HEK293 (cell line): ENCODE measurements around the gene KLHL40.

Experiments used
- CTCF ChIA-PET: fragments of 350-600 bp; formaldehyde crosslinking; extraction: SDS; loops from one replicate; lab custom pipeline; 2021; ENCODE audit warnings: antibody characterized with exemption; lab: Yijun Ruan, JAX
- POLR2A ChIA-PET: fragments of 300-600 bp; formaldehyde crosslinking; extraction: SDS; loops from one replicate; lab custom pipeline; 2020; ENCODE audit warnings: antibody characterized with exemption, inconsistent platforms; lab: Yijun Ruan, JAX
- H3K27ac ChIP-seq: fragments of 200-500 bp; sonication (Bioruptor generic); 2 replicates; pipeline ENCODE4 v1.5.1; 2014; ENCODE audit warnings: low read depth, low read length, control low read depth, inconsistent platforms; ENCODE audit errors: extremely low read depth
- H3K36me3 ChIP-seq, 2 experiments: fragments of 200-500 bp in 1 of 2; sonication (Bioruptor generic) in 1 of 2; 1 replicate in 1 of 2; 2 replicates in 1 of 2; pipeline ENCODE4 v1.5.1; 2014 to 2017; ENCODE audit warnings: inconsistent platforms in 2 of 2, low read length in 2 of 2; ENCODE audit not compliant: control insufficient read depth in 2 of 2, insufficient read depth in 1 of 2
- H3K4me1 ChIP-seq: fragments of 200-500 bp; sonication (Bioruptor generic); 2 replicates; pipeline ENCODE4 v1.5.1; 2014; ENCODE audit warnings: mild to moderate bottlenecking, low read length, inconsistent platforms; ENCODE audit not compliant: control insufficient read depth, insufficient read depth
- H3K4me3 ChIP-seq: 2 replicates; pipeline ENCODE4 v1.5.1; 2011; ENCODE audit warnings: low read depth, mild to moderate bottlenecking, control low read depth, low read length, moderate library complexity
- H3K9me3 ChIP-seq: fragments of 200-500 bp; sonication (Bioruptor generic); 2 replicates; pipeline ENCODE4 v1.5.1; 2014; ENCODE audit warnings: low read depth, low read length, inconsistent platforms; ENCODE audit not compliant: control insufficient read depth, insufficient read depth
- EGR2 ChIP-seq: fragments of 450-650 bp; formaldehyde crosslinking; IDR thresholded peaks from 2 replicates; pipeline ENCODE4 v1.5.1; 2016; ENCODE audit warnings: low read depth, missing biosample characterization, missing genetic modification characterization
- KLF10 ChIP-seq: fragments of 450-650 bp; IDR thresholded peaks from 2 replicates; pipeline ENCODE4 v1.5.1; 2018; ENCODE audit warnings: missing biosample characterization, mild to moderate bottlenecking, missing genetic modification characterization
- KLF8 ChIP-seq: fragments of 450-650 bp; formaldehyde crosslinking; IDR thresholded peaks from 2 replicates; pipeline ENCODE4 v1.5.1; 2016; ENCODE audit warnings: missing biosample characterization, missing genetic modification characterization
- MEIS1 ChIP-seq: sonication (generic); formaldehyde crosslinking; IDR thresholded peaks from 2 replicates; pipeline ENCODE4 v1.8.1; 2022; ENCODE audit warnings: missing genetic modification reagents, mild to moderate bottlenecking, borderline replicate concordance
- OSR2 ChIP-seq: fragments of 450-650 bp; formaldehyde crosslinking; IDR thresholded peaks from 2 replicates; pipeline ENCODE4 v1.5.1; 2016; ENCODE audit warnings: missing biosample characterization, missing genetic modification characterization
- PRDM1 ChIP-seq: fragments of 450-650 bp; formaldehyde crosslinking; IDR thresholded peaks from 2 replicates; pipeline ENCODE4; 2016; ENCODE audit warnings: missing biosample characterization, missing genetic modification characterization
- ZBTB1 ChIP-seq: fragments of 450-650 bp; formaldehyde crosslinking; IDR thresholded peaks from 2 replicates; pipeline ENCODE4 v1.5.1; 2016; ENCODE audit warnings: missing biosample characterization, missing genetic modification characterization
- ZBTB7A ChIP-seq: fragments of 450-650 bp; formaldehyde crosslinking; IDR thresholded peaks from 2 replicates; pipeline ENCODE4 v1.5.1; 2016; ENCODE audit warnings: low read depth, missing biosample characterization, missing genetic modification characterization
- ZFP41 ChIP-seq: fragments of 450-650 bp; formaldehyde crosslinking; IDR thresholded peaks from 2 replicates; pipeline ENCODE4 v1.5.1; 2016; ENCODE audit warnings: missing biosample characterization, missing genetic modification characterization, borderline replicate concordance
- ZNF121 ChIP-seq: fragments of 450-650 bp; formaldehyde crosslinking; IDR thresholded peaks from 2 replicates; pipeline ENCODE4 v1.5.1; 2016; ENCODE audit warnings: missing biosample characterization, missing genetic modification characterization
- ZNF16 ChIP-seq: fragments of 450-650 bp; formaldehyde crosslinking; IDR thresholded peaks from 2 replicates; pipeline ENCODE4 v1.5.1; 2016; ENCODE audit warnings: low read depth, missing biosample characterization, missing genetic modification characterization
- ZNF23 ChIP-seq: fragments of 450-650 bp; formaldehyde crosslinking; IDR thresholded peaks from 2 replicates; pipeline ENCODE4 v1.5.1; 2016; ENCODE audit warnings: missing biosample characterization, missing genetic modification characterization, borderline replicate concordance
- ZNF24 ChIP-seq: fragments of 450-650 bp; formaldehyde crosslinking; IDR thresholded peaks from 2 replicates; pipeline ENCODE4 v1.5.1; 2016; ENCODE audit warnings: missing biosample characterization, missing genetic modification characterization
- ZNF394 ChIP-seq: fragments of 450-650 bp; formaldehyde crosslinking; IDR thresholded peaks from 2 replicates; pipeline ENCODE4 v1.5.1; 2016; ENCODE audit warnings: missing biosample characterization, missing genetic modification characterization, mild to moderate bottlenecking, moderate library complexity, borderline replicate concordance
- ZNF501 ChIP-seq: fragments of 450-650 bp; formaldehyde crosslinking; IDR thresholded peaks from 2 replicates; pipeline ENCODE4 v1.5.1; 2016; ENCODE audit warnings: missing biosample characterization, missing genetic modification characterization
- ZNF610 ChIP-seq: fragments of 450-650 bp; formaldehyde crosslinking; IDR thresholded peaks from 2 replicates; pipeline ENCODE4 v1.5.1; 2016; ENCODE audit warnings: missing biosample characterization, missing genetic modification characterization, borderline replicate concordance
- ZNF658 ChIP-seq: fragments of 450-650 bp; formaldehyde crosslinking; IDR thresholded peaks from 2 replicates; pipeline ENCODE4; 2016; ENCODE audit warnings: missing biosample characterization, missing genetic modification characterization
- ZNF664 ChIP-seq: fragments of 450-650 bp; formaldehyde crosslinking; IDR thresholded peaks from 2 replicates; pipeline ENCODE4 v1.5.1; 2016; ENCODE audit warnings: missing biosample characterization, missing genetic modification characterization
- ZNF701 ChIP-seq: fragments of 450-650 bp; formaldehyde crosslinking; IDR thresholded peaks from 2 replicates; pipeline ENCODE4 v1.5.1; 2016; ENCODE audit warnings: missing biosample characterization, missing genetic modification characterization
- ZNF747 ChIP-seq: fragments of 450-650 bp; formaldehyde crosslinking; IDR thresholded peaks from 2 replicates; pipeline ENCODE4 v1.5.1; 2016; ENCODE audit warnings: missing biosample characterization, missing genetic modification characterization
- ZNF843 ChIP-seq: fragments of 450-650 bp; formaldehyde crosslinking; IDR thresholded peaks from 2 replicates; pipeline ENCODE4 v1.5.1; 2016; ENCODE audit warnings: missing biosample characterization, missing genetic modification characterization
- TF ChIP-seq, protein P1 (sequence below): fragments of 450-650 bp; IDR thresholded peaks from 2 replicates; pipeline ENCODE4 v1.5.1; 2018; ENCODE audit warnings: missing biosample characterization, missing genetic modification characterization
- TF ChIP-seq, protein P2 (sequence below): fragments of 450-650 bp; formaldehyde crosslinking; IDR thresholded peaks from 2 replicates; pipeline ENCODE4 v1.5.1; 2017; ENCODE audit warnings: missing biosample characterization, missing genetic modification characterization
- TF ChIP-seq, protein P3 (sequence below): fragments of 450-650 bp; formaldehyde crosslinking; IDR thresholded peaks from 2 replicates; pipeline ENCODE4 v1.5.1; 2016; ENCODE audit warnings: missing biosample characterization, missing genetic modification characterization
- TF ChIP-seq, protein P4 (sequence below): fragments of 450-650 bp; formaldehyde crosslinking; IDR thresholded peaks from 2 replicates; pipeline ENCODE4 v1.5.1; 2016; ENCODE audit warnings: missing biosample characterization, missing genetic modification characterization
- TF ChIP-seq, protein P5 (sequence below): fragments of 450-650 bp; formaldehyde crosslinking; IDR thresholded peaks from 2 replicates; pipeline ENCODE4 v1.5.1; 2016; ENCODE audit warnings: missing biosample characterization, missing genetic modification characterization

KLHL40 gene

DNA sequence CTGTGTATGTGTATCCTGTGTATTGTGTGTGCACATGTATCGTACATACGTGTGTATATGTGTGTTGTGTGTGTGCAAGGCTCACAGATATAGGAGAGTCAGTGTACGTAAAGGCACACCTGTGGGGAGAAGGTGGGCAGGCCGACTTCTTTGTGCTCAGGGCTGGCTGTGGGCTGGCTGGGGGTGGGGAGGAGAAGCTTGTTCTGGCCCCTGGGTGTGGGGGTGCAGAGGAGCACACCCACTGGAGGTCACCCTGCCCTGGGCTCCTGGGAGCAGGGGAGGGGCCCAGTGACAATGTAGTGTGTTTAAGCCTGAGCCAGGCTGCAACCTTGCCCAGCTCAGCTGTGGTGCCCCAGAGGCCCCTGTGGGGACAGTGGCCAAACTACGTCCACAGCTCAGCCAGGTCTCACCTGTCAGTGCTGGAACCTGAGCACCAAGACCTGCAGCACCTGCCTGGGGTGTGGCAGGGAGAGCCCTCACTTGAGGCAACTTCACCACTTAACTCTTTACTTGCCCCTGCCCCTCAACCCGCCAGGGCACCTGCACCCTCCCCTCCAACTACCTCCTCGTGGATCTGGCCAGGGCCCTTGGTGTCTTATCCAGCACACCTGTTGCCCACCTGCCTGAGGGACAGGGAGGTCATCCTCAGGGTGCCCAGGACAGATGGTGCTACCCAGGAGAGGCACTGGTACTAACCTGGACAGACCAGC, 19.9 kb downstream of the KLHL40 start (continued):
- TF ChIP-seq, protein P1, sequence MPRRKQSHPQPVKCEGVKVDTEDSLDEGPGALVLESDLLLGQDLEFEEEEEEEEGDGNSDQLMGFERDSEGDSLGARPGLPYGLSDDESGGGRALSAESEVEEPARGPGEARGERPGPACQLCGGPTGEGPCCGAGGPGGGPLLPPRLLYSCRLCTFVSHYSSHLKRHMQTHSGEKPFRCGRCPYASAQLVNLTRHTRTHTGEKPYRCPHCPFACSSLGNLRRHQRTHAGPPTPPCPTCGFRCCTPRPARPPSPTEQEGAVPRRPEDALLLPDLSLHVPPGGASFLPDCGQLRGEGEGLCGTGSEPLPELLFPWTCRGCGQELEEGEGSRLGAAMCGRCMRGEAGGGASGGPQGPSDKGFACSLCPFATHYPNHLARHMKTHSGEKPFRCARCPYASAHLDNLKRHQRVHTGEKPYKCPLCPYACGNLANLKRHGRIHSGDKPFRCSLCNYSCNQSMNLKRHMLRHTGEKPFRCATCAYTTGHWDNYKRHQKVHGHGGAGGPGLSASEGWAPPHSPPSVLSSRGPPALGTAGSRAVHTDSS (tag by site-specific recombination): no peak
- TF ChIP-seq PRDM1 (tag by site-specific recombination): no peak
- no peak for TF ChIP-seq KLF8
- TF ChIP-seq, protein P2, sequence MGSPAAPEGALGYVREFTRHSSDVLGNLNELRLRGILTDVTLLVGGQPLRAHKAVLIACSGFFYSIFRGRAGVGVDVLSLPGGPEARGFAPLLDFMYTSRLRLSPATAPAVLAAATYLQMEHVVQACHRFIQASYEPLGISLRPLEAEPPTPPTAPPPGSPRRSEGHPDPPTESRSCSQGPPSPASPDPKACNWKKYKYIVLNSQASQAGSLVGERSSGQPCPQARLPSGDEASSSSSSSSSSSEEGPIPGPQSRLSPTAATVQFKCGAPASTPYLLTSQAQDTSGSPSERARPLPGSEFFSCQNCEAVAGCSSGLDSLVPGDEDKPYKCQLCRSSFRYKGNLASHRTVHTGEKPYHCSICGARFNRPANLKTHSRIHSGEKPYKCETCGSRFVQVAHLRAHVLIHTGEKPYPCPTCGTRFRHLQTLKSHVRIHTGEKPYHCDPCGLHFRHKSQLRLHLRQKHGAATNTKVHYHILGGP (tag by site-specific recombination): no peak
- no peak for TF ChIP-seq ZNF701 (tag by site-specific recombination)
- no peak for TF ChIP-seq MEIS1 (CRISPR knock-in tag)
- TF ChIP-seq ZNF610 (tag by site-specific recombination): no peak
- TF ChIP-seq EGR2 (tag by site-specific recombination): peak; percentile 35; the same call in 1 of the 2 replicates

DNA sequence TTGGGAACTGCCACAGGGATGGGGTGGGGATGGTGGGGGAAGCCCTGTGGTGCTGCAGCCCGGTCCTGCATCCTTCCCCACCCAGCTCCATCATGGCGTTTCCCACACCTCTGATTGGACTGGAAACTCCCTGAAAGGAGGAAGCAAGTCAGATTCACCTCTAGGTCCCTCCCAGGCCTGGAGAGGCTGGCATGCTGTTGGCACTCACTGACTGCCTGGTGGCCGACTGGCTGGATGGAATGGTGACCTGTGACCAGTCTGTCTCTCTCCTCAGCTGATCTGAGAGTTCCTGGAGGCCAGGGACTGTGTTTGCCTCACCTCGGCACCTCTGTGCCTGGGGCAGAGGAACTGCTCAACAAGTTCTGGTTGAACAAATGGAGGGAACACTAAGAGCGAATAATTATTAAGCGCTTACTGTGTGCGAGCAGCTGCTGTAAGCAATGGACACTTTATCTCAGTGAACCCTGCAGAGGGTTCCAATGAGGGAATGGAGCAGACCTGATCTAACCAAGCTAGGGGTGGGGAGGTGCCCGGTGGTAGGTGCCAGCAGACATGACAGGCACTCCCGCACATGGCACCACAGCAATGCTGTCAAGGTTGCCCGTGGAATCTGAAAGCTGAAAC, 20.7 kb downstream of the KLHL40 start:
- ChIA-PET CTCF (no interaction called here), POLR2A (no interaction called here)
- no peaks in the 10 kb centered on the region for H3K36me3 ChIP-seq
- H3K4me3 ChIP-seq: no peak overlapping the region
- H3K27ac ChIP-seq: no peak overlapping the region
- no peaks in the 10 kb centered on the region for H3K9me3 ChIP-seq
- TF ChIP-seq KLF10 (tag by site-specific recombination): no peak
- TF ChIP-seq ZNF664 (tag by site-specific recombination): no peak
- no peak for TF ChIP-seq OSR2 (tag by site-specific recombination)
- no peak for TF ChIP-seq ZBTB1 (tag by site-specific recombination)
- TF ChIP-seq ZNF16 (tag by site-specific recombination): no peak
- TF ChIP-seq EGR2 (tag by site-specific recombination): no peak
- no peak for TF ChIP-seq ZBTB7A
- no peak for TF ChIP-seq ZNF394 (tag by site-specific recombination)
- TF ChIP-seq, protein P3, sequence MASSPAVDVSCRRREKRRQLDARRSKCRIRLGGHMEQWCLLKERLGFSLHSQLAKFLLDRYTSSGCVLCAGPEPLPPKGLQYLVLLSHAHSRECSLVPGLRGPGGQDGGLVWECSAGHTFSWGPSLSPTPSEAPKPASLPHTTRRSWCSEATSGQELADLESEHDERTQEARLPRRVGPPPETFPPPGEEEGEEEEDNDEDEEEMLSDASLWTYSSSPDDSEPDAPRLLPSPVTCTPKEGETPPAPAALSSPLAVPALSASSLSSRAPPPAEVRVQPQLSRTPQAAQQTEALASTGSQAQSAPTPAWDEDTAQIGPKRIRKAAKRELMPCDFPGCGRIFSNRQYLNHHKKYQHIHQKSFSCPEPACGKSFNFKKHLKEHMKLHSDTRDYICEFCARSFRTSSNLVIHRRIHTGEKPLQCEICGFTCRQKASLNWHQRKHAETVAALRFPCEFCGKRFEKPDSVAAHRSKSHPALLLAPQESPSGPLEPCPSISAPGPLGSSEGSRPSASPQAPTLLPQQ: no peak
- TF ChIP-seq ZNF658 (tag by site-specific recombination): no peak
- TF ChIP-seq ZNF121 (tag by site-specific recombination): no peak
- TF ChIP-seq, protein P4, sequence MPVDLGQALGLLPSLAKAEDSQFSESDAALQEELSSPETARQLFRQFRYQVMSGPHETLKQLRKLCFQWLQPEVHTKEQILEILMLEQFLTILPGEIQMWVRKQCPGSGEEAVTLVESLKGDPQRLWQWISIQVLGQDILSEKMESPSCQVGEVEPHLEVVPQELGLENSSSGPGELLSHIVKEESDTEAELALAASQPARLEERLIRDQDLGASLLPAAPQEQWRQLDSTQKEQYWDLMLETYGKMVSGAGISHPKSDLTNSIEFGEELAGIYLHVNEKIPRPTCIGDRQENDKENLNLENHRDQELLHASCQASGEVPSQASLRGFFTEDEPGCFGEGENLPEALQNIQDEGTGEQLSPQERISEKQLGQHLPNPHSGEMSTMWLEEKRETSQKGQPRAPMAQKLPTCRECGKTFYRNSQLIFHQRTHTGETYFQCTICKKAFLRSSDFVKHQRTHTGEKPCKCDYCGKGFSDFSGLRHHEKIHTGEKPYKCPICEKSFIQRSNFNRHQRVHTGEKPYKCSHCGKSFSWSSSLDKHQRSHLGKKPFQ (tag by site-specific recombination): no peak
- no peak for TF ChIP-seq ZNF501
- TF ChIP-seq ZNF747 (tag by site-specific recombination): no peak
- TF ChIP-seq ZNF23 (tag by site-specific recombination): no peak
- TF ChIP-seq, protein P5, sequence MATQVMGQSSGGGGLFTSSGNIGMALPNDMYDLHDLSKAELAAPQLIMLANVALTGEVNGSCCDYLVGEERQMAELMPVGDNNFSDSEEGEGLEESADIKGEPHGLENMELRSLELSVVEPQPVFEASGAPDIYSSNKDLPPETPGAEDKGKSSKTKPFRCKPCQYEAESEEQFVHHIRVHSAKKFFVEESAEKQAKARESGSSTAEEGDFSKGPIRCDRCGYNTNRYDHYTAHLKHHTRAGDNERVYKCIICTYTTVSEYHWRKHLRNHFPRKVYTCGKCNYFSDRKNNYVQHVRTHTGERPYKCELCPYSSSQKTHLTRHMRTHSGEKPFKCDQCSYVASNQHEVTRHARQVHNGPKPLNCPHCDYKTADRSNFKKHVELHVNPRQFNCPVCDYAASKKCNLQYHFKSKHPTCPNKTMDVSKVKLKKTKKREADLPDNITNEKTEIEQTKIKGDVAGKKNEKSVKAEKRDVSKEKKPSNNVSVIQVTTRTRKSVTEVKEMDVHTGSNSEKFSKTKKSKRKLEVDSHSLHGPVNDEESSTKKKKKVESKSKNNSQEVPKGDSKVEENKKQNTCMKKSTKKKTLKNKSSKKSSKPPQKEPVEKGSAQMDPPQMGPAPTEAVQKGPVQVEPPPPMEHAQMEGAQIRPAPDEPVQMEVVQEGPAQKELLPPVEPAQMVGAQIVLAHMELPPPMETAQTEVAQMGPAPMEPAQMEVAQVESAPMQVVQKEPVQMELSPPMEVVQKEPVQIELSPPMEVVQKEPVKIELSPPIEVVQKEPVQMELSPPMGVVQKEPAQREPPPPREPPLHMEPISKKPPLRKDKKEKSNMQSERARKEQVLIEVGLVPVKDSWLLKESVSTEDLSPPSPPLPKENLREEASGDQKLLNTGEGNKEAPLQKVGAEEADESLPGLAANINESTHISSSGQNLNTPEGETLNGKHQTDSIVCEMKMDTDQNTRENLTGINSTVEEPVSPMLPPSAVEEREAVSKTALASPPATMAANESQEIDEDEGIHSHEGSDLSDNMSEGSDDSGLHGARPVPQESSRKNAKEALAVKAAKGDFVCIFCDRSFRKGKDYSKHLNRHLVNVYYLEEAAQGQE (tag by site-specific recombination): no peak
- no peak for TF ChIP-seq ZNF843 (tag by site-specific recombination)
- TF ChIP-seq ZFP41 (tag by site-specific recombination): no peak
- TF ChIP-seq ZNF24 (tag by site-specific recombination): no peak
- no peaks in the 10 kb centered on the region for H3K4me1 ChIP-seq
